HG02852 (cell line): ENCODE measurements around the gene TMEM247.

Experiments used
- ATAC-seq: cut with Tn5 transposase; IDR thresholded peaks from one replicate; pipeline ENCODE4 v1.9.1; 2021; ENCODE audit warnings: mild to moderate bottlenecking, moderate library complexity; ENCODE audit not compliant: unreplicated experiment

TMEM247 gene

GRCh38 chr2:46479265-46479664 is at the start of gene TMEM247:
Gene TMEM247 (plus strand): TSS chr2:46479565.
- no peak for ATAC-seq

GRCh38 chr2:46430413-46430812 is 49.0 kb upstream of the TMEM247 start:
- no peak for ATAC-seq

GRCh38 chr2:46430992-46431391 is 48.4 kb upstream of the TMEM247 start:
- ATAC-seq, result no peak

- no peak for ATAC-seq
Measured at GRCh38 chr2:46431481-46432235, 47.7 kb upstream of the TMEM247 start.

GRCh38 chr2:46434851-46435273 is 44.5 kb upstream of the TMEM247 start:
- ATAC-seq, result no peak

GRCh38 chr2:46435353-46435752 is 44.0 kb upstream of the TMEM247 start:
- ATAC-seq, result no peak

- ATAC-seq, result no peak
Measured at GRCh38 chr2:46435796-46436360, 43.5 kb upstream of the TMEM247 start.

GRCh38 chr2:46436800-46437199 is 42.6 kb upstream of the TMEM247 start:
- no peak for ATAC-seq

- ATAC-seq, result no peak
Measured at GRCh38 chr2:46438102-46438501, 41.3 kb upstream of the TMEM247 start.

GRCh38 chr2:46438794-46439193 is 40.6 kb upstream of the TMEM247 start:
- no peak for ATAC-seq

GRCh38 chr2:46439582-46439981 is 39.8 kb upstream of the TMEM247 start:
- ATAC-seq, result no peak

- ATAC-seq, result no peak
Measured at GRCh38 chr2:46441838-46442712, 37.3 kb upstream of the TMEM247 start.

GRCh38 chr2:46444732-46445131 is 34.6 kb upstream of the TMEM247 start:
- no peak for ATAC-seq

- ATAC-seq, result no peak
Measured at GRCh38 chr2:46445556-46445955, 33.8 kb upstream of the TMEM247 start.

- no peak for ATAC-seq
Measured at GRCh38 chr2:46446871-46447568, 32.3 kb upstream of the TMEM247 start.

GRCh38 chr2:46447649-46448048 is 31.7 kb upstream of the TMEM247 start:
- no peak for ATAC-seq

- no peak for ATAC-seq
Measured at GRCh38 chr2:46448111-46448510, 31.3 kb upstream of the TMEM247 start.

- no peak for ATAC-seq
Measured at GRCh38 chr2:46448641-46449040, 30.7 kb upstream of the TMEM247 start.

GRCh38 chr2:46449700-46450099 is 29.7 kb upstream of the TMEM247 start:
- ATAC-seq, result no peak

GRCh38 chr2:46451131-46451711 is 28.1 kb upstream of the TMEM247 start:
- ATAC-seq, result no peak

- no peak for ATAC-seq
Measured at GRCh38 chr2:46456789-46457188, 22.6 kb upstream of the TMEM247 start.
